CD4-positive, alpha-beta T cell treated with Interleukin-4 for 1 hour (primary cell): ENCODE results near the gene RESP18.
"Not testable (repeated sequence)": the region's sequence is repeated elsewhere in the genome, so short reads cannot be mapped to it uniquely, and the experiment has no call there.

Experiments used
- DNase-seq, 2 donors: peaks; one replicate each; pipeline ENCODE4 v3.0.0-alpha.2; 2020 to 2022

RESP18 gene

GRCh38 chr2:219291394-219291793 is 41.1 kb downstream of the RESP18 start:
- DNase-seq, result no peak

- DNase-seq, result no peak
Measured at GRCh38 chr2:219290381-219291171, 42.0 kb downstream of the RESP18 start.

- DNase-seq, result no peak
Measured at GRCh38 chr2:219289537-219290361, 42.8 kb downstream of the RESP18 start.

- DNase-seq, result no peak
Measured at GRCh38 chr2:219289195-219289536, 43.4 kb downstream of the RESP18 start.

GRCh38 chr2:219287580-219288265 is 44.8 kb downstream of the RESP18 start:
- DNase-seq, result no peak

GRCh38 chr2:219287116-219287440 is 45.5 kb downstream of the RESP18 start:
- DNase-seq, result not testable (repeated sequence)

GRCh38 chr2:219286436-219287115 is 46.0 kb downstream of the RESP18 start:
- DNase-seq, result no peak

- no peak for DNase-seq
Measured at GRCh38 chr2:219285894-219286425, 46.6 kb downstream of the RESP18 start.

- no peak for DNase-seq
Measured at GRCh38 chr2:219285373-219285735, 47.2 kb downstream of the RESP18 start.

- no peak for DNase-seq
Measured at GRCh38 chr2:219284501-219285372, 47.8 kb downstream of the RESP18 start.

- no peak for DNase-seq
Measured at GRCh38 chr2:219282943-219283581, 49.5 kb downstream of the RESP18 start.

GRCh38 chr2:219282375-219282774 is 50.2 kb downstream of the RESP18 start:
- no peak for DNase-seq

- DNase-seq, result no peak
Measured at GRCh38 chr2:219281588-219281987, 51.0 kb downstream of the RESP18 start.

- DNase-seq, result no peak
Measured at GRCh38 chr2:219280651-219281050, 51.9 kb downstream of the RESP18 start.

- DNase-seq, result no peak
Measured at GRCh38 chr2:219279916-219280516, 52.5 kb downstream of the RESP18 start.

- peak; percentile 99 for DNase-seq
Measured at GRCh38 chr2:219279151-219279915, 53.2 kb downstream of the RESP18 start, which contains the start of gene DNAJB2. TSS of gene DNAJB2 (plus strand) at chr2:219279366. CDS start at chr2:219279834, 468 bp downstream.

- no peak for DNase-seq
Measured at GRCh38 chr2:219278655-219279150, 53.8 kb downstream of the RESP18 start.

GRCh38 chr2:219277703-219278654 is 54.6 kb downstream of the RESP18 start:
- DNase-seq, result peak; percentile 80 to 81
